KMS-11 (cell line): ENCODE data around the gene NEDD4L.

Experiments used
- H2AFZ ChIP-seq: fragments of 200-600 bp; sonication (generic); 2 replicates; pipeline ENCODE4 v1.6.1; 2016; ENCODE audit warnings: antibody characterized with exemption, mixed run types, low read depth
- H3K27ac ChIP-seq: fragments of 200-600 bp; sonication (generic); 2 replicates; pipeline ENCODE4 v1.6.1; 2016; ENCODE audit warnings: mild to moderate bottlenecking, mixed run types
- H3K27me3 ChIP-seq: fragments of 200-600 bp; sonication (generic); 2 replicates; pipeline ENCODE4 v1.6.1; 2017; ENCODE audit warnings: mild to moderate bottlenecking, low read depth, mixed run types, moderate library complexity; ENCODE audit not compliant: insufficient read depth
- H3K36me3 ChIP-seq: fragments of 200-600 bp; sonication (generic); 2 replicates; pipeline ENCODE4 v1.6.1; 2017; ENCODE audit warnings: mild to moderate bottlenecking, mixed run types; ENCODE audit not compliant: insufficient read depth
- H3K4me1 ChIP-seq: fragments of 200-600 bp; sonication (generic); 2 replicates; pipeline ENCODE4 v1.6.1; 2016; ENCODE audit warnings: mild to moderate bottlenecking, low read depth, mixed run types; ENCODE audit not compliant: poor library complexity, severe bottlenecking
- H3K4me2 ChIP-seq: fragments of 200-600 bp; sonication (generic); 2 replicates; pipeline ENCODE4 v1.7.0; 2016; ENCODE audit warnings: mild to moderate bottlenecking, mixed run types
- H3K4me3 ChIP-seq: fragments of 200-600 bp; sonication (generic); IDR thresholded peaks from 2 replicates; pipeline ENCODE4 v1.6.1; 2017; ENCODE audit warnings: low read depth, low read length, mixed read lengths; ENCODE audit not compliant: insufficient read depth
- H3K79me2 ChIP-seq: fragments of 200-600 bp; sonication (generic); 2 replicates; pipeline ENCODE4 v1.6.1; 2016; ENCODE audit warnings: low read depth, mixed run types; ENCODE audit not compliant: insufficient read depth
- H3K9ac ChIP-seq: fragments of 200-600 bp; sonication (generic); 2 replicates; pipeline ENCODE4 v1.6.1; 2016; ENCODE audit warnings: mild to moderate bottlenecking, mixed run types
- H4K20me1 ChIP-seq: fragments of 200-600 bp; sonication (generic); 2 replicates; pipeline ENCODE4 v1.6.1; 2016; ENCODE audit warnings: mild to moderate bottlenecking, mixed run types; ENCODE audit not compliant: insufficient read depth
- TF ChIP-seq, protein P1 (sequence below): fragments of 200-600 bp; sonication (generic); conservative IDR thresholded peaks from 2 replicates; pipeline ENCODE4 v1.6.1; 2017; ENCODE audit warnings: low read depth, mild to moderate bottlenecking, antibody characterized with exemption, low read length, moderate library complexity, mixed read lengths

The NEDD4L gene

DNA sequence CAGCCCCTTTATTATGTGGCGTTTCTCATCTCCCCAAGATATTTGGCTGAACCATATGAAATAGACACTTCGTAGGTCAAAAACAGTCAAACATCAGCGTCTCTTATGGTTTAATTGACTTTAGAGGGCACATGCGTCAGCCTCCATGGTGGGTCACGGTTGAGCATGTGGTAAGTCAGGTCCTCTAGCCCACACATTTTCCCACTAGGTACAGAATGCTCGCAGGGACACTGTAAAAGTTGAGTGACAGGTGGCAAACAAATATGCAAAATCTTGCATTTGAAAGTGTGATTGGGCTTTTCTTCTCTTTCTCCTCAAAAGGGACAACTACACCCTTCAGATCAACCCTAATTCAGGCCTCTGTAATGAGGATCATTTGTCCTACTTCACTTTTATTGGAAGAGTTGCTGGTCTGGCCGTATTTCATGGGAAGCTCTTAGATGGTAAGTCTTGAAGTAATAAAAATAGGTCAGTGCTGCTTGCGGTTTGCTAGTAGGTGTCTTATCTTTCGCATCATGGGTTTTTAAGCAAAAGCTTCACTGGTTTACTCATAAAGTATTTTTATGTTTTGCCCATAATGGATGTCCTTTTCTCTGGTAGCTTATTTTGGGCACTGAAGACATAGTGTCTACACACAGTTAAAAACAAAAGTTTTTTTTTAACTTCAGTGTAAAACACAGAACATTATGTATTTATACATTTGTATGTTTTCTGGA is 323.6 kb downstream of the NEDD4L start:
- no peaks in the 10 kb centered on the region for H3K27me3 ChIP-seq
- H4K20me1 ChIP-seq = no peaks in the 10 kb centered on the region
- no peaks in the 10 kb centered on the region for H3K4me1 ChIP-seq
- H3K27ac ChIP-seq = no peak overlapping the region
- H3K9ac ChIP-seq = no peak overlapping the region
- no peaks in the 10 kb centered on the region for H3K36me3 ChIP-seq
- TF ChIP-seq, protein P1, sequence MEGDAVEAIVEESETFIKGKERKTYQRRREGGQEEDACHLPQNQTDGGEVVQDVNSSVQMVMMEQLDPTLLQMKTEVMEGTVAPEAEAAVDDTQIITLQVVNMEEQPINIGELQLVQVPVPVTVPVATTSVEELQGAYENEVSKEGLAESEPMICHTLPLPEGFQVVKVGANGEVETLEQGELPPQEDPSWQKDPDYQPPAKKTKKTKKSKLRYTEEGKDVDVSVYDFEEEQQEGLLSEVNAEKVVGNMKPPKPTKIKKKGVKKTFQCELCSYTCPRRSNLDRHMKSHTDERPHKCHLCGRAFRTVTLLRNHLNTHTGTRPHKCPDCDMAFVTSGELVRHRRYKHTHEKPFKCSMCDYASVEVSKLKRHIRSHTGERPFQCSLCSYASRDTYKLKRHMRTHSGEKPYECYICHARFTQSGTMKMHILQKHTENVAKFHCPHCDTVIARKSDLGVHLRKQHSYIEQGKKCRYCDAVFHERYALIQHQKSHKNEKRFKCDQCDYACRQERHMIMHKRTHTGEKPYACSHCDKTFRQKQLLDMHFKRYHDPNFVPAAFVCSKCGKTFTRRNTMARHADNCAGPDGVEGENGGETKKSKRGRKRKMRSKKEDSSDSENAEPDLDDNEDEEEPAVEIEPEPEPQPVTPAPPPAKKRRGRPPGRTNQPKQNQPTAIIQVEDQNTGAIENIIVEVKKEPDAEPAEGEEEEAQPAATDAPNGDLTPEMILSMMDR = no peak
- H3K4me2 ChIP-seq = no peak overlapping the region
- no peaks in the 10 kb centered on the region for H3K79me2 ChIP-seq
- H2AFZ ChIP-seq = no peak overlapping the region
- no peak overlapping the region for H3K4me3 ChIP-seq

DNA sequence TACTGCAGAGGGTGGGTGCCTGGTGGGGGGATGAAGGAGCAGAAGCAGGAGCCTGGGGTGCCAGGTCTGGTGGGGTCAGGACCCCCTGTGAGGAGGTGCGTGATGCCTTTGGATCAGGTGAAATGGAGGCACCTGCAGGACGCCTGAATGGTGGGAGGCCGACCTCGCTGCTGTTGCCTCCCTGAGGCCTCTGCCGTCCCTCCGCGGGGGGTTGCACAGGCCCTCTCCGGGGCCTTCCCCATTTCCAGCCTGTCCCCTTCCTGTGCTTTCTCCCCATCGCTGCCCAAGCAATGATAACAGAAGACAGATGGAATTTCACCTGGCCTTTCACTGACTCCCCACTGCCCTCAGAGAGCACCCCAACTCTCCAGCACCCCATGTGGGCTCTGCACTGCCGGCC is 325.6 kb downstream of the NEDD4L start:
- H3K27ac ChIP-seq = no peak overlapping the region
- no peak overlapping the region for H3K4me3 ChIP-seq
- H4K20me1 ChIP-seq = no peaks in the 10 kb centered on the region
- no peaks in the 10 kb centered on the region for H3K27me3 ChIP-seq
- H3K36me3 ChIP-seq = no peaks in the 10 kb centered on the region
- H3K79me2 ChIP-seq = no peaks in the 10 kb centered on the region
- no peak overlapping the region for H2AFZ ChIP-seq
- TF ChIP-seq, protein P1 = no peak
- H3K4me1 ChIP-seq = no peaks in the 10 kb centered on the region
- no peak overlapping the region for H3K4me2 ChIP-seq
- no peak overlapping the region for H3K9ac ChIP-seq

DNA sequence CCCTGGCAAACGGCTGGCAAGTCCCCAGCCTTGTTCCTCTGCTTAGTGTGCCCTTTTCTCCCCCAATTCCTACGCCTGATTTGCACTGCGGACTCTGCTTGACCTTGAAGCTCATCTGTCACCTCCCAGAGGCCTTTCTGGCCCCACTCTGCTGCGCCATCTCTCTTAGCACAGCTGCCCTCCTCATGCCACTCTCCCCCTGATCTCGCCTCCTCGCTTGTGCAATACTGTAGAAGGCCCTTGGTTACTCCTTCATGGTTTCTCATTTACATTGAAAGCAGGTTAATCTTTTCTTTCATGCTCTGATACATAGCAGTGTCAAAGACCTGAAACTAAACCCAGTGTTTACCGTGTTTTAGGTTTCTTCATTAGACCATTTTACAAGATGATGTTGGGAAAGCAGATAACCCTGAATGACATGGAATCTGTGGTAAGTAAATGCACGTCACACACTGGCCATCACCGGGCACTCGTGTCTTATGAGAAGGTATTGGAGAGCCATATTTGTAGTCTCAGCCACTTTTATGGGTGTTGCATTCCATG is 326.1 kb downstream of the NEDD4L start:
- no peak overlapping the region for H3K9ac ChIP-seq
- no peaks in the 10 kb centered on the region for H3K4me1 ChIP-seq
- TF ChIP-seq, protein P1 = no peak
- no peaks in the 10 kb centered on the region for H3K79me2 ChIP-seq
- H3K4me2 ChIP-seq = no peak overlapping the region
- no peak overlapping the region for H3K27ac ChIP-seq
- H3K36me3 ChIP-seq = no peaks in the 10 kb centered on the region
- no peaks in the 10 kb centered on the region for H3K27me3 ChIP-seq
- H2AFZ ChIP-seq = no peak overlapping the region
- no peak overlapping the region for H3K4me3 ChIP-seq
- H4K20me1 ChIP-seq = no peaks in the 10 kb centered on the region

DNA sequence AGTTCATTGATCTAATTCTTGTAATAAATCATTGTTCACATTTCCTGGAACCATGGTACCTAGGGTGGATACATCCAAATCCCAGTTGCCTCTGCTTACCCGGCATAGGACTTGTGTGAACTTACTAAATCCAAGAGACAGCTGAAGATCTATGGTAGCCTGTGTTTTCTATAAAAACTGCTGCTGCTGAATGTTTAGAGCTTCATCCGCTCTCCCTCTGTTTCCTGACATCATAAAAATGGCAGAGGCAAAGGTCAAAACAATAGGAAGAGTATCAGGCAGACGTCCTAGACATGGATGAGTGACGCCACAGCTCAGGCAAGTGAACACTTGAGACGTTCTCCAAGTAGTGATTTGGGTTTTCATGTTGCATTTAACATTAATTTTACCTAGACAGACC is 326.6 kb downstream of the NEDD4L start:
- no peak overlapping the region for H2AFZ ChIP-seq
- H3K4me1 ChIP-seq = no peaks in the 10 kb centered on the region
- TF ChIP-seq, protein P1 = no peak
- H3K4me2 ChIP-seq = no peak overlapping the region
- no peak overlapping the region for H3K9ac ChIP-seq
- H3K27me3 ChIP-seq = no peaks in the 10 kb centered on the region
- H3K36me3 ChIP-seq = no peaks in the 10 kb centered on the region
- H3K4me3 ChIP-seq = no peak overlapping the region
- H3K79me2 ChIP-seq = no peaks in the 10 kb centered on the region
- H3K27ac ChIP-seq = no peak overlapping the region
- no peaks in the 10 kb centered on the region for H4K20me1 ChIP-seq
